ENCODE data around the gene BACE1. TPM values are rescaled to one million over a fixed set of nuclear protein-coding genes. Genes with fewer than 3 reads are reported as not detected.

Gene BACE1
- total RNA-seq, 1 donor from 2014 or later: 0.13 TPM

DNA sequence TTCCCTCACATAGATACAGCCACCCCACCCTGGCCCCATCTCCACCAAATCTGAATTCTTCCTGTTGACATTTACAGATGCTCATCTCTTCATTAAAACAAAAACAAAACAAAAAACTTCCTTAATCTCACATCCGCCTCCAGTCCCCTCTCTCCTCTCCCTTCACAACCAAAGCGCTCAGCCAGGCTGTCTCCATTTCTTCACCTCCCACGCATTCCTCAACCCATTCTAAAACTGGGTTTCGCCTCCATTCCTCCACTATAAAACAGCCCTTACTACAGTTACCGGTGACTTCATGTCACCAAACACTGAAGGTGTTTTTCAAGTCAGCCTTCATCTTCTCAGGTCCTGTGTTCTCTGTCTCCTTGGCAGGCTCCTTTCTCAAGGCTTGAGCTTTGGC lies 15.3 kb downstream of the BACE1 start:
- intact Hi-C loops (cut with micrococcal nuclease): no loop called here
- peaks cover 4% of the 10 kb centered on the region for H3K27me3 Mint-ChIP-seq (ENCODE audit: insufficient read depth)
- peaks cover 6% of the 10 kb centered on the region for H3K4me1 Mint-ChIP-seq (ENCODE audit: low read depth)
- DNase-seq (ENCODE audit: low spot score): no peak
- H3K4me3 Mint-ChIP-seq: no peak overlapping the region
- peak overlapping the region; percentile 36 for H3K27ac Mint-ChIP-seq
- H3K36me3 Mint-ChIP-seq (ENCODE audit: low read depth): no peaks in the 10 kb centered on the region
- H3K9me3 Mint-ChIP-seq: no peaks in the 10 kb centered on the region

DNA sequence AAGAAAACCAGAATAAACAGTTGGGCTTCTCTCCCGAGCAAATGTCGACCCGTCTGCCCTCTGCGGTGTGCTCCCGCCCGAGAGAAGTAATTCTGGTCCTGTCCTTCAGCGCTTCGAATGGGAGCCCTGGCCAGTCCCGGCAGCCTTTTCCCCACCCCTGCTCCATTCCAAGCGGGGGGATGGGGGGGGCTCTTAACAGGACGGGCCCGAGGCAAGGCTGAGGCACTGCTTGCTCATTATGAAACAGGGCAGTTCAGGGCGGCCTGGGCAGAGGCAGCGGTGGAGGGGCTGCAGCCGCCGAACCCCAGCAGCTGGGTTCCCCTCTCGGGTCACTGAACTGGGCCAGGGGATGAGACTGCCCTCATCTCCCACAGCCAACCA lies 15.8 kb downstream of the BACE1 start:
- Mint-ChIP-seq H3K36me3 (ENCODE audit: low read depth) (no peaks in the 10 kb centered on the region), H3K27ac (no peak overlapping the region), H3K4me1 (ENCODE audit: low read depth) (peaks cover 6% of the 10 kb centered on the region), H3K9me3 (no peaks in the 10 kb centered on the region), H3K27me3 (ENCODE audit: insufficient read depth) (peaks cover 2% of the 10 kb centered on the region), H3K4me3 (no peak overlapping the region)
- intact Hi-C loops (cut with micrococcal nuclease): no loop called here
- no peak for DNase-seq (ENCODE audit: low spot score)

DNA sequence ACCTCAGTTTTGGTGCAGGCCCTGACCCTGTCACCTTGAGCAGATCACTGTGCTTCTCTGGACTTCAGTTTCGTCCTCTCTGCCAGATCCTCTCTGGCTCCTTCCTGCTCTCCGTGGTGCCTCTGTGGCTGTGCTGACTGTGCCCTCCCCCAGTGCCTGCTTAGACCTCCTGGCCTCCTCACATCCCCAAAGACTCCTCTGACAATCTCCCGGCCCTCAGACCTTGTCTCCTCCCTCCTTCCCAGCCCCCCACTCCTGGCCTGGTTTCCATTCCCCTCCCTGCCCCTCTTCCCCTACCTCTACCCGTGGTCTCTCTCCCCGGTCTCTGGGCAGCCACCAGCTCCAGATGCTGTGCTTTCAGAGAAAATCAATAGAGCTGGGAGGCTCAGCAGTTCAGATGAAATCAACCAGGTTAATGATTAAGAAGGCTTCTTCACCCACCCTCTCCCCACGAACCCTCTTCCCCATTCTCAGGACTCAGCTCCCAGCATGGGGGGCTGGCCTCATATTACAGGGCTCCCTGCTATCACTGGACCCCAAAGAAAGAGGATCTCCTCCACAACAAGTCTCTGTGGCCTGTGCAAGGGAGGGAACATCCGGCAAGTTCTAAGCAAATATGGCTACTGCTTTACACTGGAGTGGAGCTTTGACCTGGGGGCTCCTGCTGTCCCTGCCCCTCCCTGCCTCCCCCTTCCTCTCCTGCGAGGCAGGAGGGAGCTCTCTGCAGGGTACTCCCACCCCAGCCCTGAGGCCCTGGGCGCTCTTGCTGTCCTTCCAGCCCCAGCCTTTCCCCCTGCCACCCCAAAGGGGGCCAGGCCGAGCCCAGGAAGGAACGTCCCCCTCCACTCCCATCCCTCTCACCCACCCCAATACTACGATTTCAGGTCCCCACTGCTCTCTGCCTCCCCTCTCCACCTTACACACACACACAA lies 16.4 kb downstream of the BACE1 start:
- Mint-ChIP-seq H3K36me3 (ENCODE audit: low read depth) (no peaks in the 10 kb centered on the region), H3K4me3 (no peak overlapping the region), H3K9me3 (no peaks in the 10 kb centered on the region), H3K27me3 (ENCODE audit: insufficient read depth) (peaks cover 2% of the 10 kb centered on the region), H3K4me1 (ENCODE audit: low read depth) (peaks cover 6% of the 10 kb centered on the region), H3K27ac (no peak overlapping the region)
- intact Hi-C loops (cut with micrococcal nuclease): no loop called here
- DNase-seq (ENCODE audit: low spot score): no peak

DNA sequence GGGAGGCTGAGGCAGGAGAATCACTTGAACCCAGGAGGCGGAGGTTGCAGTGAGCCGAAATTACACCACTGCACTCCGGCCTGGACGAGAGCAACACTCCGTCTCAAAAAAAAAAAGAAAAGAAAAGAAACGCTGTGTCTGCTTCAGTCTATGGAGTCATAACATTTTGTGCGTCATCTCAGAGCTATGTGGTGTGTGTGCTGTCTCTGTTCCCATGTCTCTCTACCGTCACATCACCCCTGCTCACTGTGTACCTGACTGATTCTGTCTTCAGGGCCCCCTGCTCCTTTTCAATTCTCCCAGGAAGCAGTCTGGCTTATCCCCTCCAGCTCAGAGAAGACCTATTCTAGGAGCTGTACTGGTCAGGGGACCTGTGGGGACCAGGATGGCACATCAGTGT lies 17.9 kb downstream of the BACE1 start:
- intact Hi-C loops (cut with micrococcal nuclease): no loop called here
- no peaks in the 10 kb centered on the region for H3K9me3 Mint-ChIP-seq

DNA sequence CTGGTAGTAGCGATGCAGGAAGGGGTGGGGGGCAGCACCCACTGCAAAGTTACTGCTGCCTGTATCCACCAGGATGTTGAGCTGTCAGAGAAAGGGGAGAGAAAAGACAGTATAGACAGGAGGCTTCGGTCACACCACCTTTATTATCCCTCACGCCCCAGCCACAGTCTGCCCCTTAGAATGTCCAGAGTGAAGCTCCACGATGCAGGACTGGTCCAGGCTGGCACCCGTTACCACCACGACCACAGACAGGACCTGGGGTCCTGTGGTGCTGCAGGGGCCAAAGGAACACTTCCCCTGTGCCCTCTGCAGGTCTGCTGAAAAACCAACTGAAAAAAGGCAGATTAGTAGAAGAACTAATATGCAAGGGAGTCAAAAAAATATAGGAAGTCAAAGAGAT lies 19.2 kb downstream of the BACE1 start:
- Mint-ChIP-seq H3K27ac (no peak overlapping the region), H3K36me3 (ENCODE audit: low read depth) (no peaks in the 10 kb centered on the region), H3K9me3 (no peaks in the 10 kb centered on the region), H3K4me3 (no peak overlapping the region), H3K4me1 (ENCODE audit: low read depth) (peaks cover 6% of the 10 kb centered on the region), H3K27me3 (ENCODE audit: insufficient read depth) (peaks cover 2% of the 10 kb centered on the region)
- intact Hi-C loops (cut with micrococcal nuclease): no loop called here
- DNase-seq (ENCODE audit: low spot score): no peak

More for the DNA sequence above, 17.9 kb downstream of the BACE1 start:
- Mint-ChIP-seq H3K4me1 (ENCODE audit: low read depth) (peaks cover 6% of the 10 kb centered on the region), H3K27me3 (ENCODE audit: insufficient read depth) (peaks cover 2% of the 10 kb centered on the region), H3K36me3 (ENCODE audit: low read depth) (no peaks in the 10 kb centered on the region), H3K4me3 (no peak overlapping the region), H3K27ac (no peak overlapping the region)
- no peak for DNase-seq (ENCODE audit: low spot score)

DNA sequence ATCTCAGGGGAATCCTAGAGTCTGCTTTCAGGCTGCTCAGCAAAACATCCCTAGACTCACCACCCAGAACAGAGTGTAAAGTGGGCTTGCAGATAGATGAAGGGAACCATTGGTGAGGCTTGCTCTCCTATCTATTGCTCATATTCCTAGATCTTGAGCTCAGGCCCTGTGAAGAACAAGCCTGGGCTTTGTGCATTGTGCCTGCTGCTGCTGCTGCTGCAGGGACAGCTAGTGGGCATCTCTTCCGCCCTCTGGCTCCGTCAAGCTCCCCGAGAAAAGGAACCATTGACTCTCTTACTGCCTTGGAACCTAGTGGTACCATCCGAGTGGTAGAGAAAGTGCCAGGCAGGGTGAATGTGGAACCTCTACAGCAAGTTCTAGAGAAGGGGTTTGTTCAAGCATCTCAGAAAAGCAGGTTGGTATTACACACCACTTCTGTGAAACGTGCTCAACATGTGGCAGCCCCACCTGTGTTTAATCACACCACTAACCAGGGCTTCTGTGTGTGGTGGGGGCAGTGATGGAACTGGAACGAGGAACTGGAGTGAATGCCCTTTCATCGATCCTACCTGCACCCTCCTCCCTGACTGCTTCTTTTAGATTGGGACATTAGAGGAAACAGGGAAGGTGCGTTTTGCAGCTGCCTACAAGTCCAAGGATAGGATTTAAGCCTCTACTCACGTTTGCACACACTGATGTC lies 20.5 kb downstream of the BACE1 start:
- Mint-ChIP-seq H3K27me3 (ENCODE audit: insufficient read depth) (no peaks in the 10 kb centered on the region), H3K27ac (no peak overlapping the region), H3K4me1 (ENCODE audit: low read depth) (peaks cover under 1% of the 10 kb centered on the region), H3K9me3 (no peaks in the 10 kb centered on the region), H3K36me3 (ENCODE audit: low read depth) (no peaks in the 10 kb centered on the region), H3K4me3 (no peak overlapping the region)
- no peak for DNase-seq (ENCODE audit: low spot score)
- intact Hi-C loops (cut with micrococcal nuclease): no loop called here

DNA sequence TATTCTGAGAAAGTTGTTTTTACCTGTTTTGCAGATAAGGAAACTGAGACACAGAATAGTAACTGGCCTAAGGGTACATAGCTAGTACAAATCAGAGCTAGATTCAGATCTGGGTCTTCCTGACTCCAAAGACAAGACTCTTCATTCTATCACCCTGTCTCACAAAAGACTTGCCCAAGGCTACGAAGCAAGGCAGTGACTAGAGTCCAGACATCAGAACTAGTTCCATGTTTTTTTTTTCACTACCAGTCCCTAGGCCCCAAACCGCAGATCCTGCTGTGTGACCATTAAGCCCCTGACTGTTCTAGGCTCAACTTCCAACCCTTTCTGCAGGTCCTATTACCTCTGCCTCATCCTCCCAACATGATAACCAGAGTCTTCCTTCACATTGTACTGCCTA lies 23.4 kb downstream of the BACE1 start:
- H3K9me3 Mint-ChIP-seq: no peaks in the 10 kb centered on the region
- H3K4me3 Mint-ChIP-seq: no peak overlapping the region
- no peak for DNase-seq (ENCODE audit: low spot score)
- intact Hi-C loops (cut with micrococcal nuclease): no loop called here
- no peaks in the 10 kb centered on the region for H3K27me3 Mint-ChIP-seq (ENCODE audit: insufficient read depth)
- H3K4me1 Mint-ChIP-seq (ENCODE audit: low read depth): no peaks in the 10 kb centered on the region
- H3K36me3 Mint-ChIP-seq (ENCODE audit: low read depth): no peaks in the 10 kb centered on the region
- no peak overlapping the region for H3K27ac Mint-ChIP-seq

DNA sequence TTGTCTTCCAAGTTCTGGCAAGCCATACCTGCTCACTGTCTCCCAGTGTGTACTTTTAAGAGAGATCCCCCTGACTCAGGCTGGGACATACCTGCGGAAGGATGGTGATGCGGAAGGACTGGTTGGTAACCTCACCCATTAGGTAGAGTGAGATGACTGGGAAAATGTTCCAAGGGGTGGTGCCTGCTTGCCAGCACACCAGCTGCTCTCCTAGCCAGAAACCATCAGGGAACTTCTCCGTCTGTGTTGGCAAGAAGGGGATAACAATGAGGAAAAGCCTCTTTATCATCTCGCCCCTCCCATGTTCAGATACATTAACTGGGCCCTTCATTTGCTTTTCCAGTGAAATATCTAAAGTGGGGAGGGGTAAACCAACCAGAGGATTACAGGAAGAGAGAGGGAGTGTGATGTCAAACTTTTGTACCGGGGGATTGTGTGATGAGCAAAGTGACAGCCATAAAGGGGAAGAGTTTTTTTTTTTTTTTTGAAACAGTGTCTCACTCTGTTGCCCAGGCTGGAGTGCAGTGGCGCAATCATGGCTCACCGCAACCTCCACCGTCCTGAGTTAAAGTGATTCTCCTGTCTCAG lies 25.2 kb downstream of the BACE1 start, which contains the start of gene BACE1-AS:
BACE1-AS (plus strand) TSS at position 538 of the 588 bp plus-strand sequence.
- no peaks in the 10 kb centered on the region for H3K4me1 Mint-ChIP-seq (ENCODE audit: low read depth)
- no peaks in the 10 kb centered on the region for H3K27me3 Mint-ChIP-seq (ENCODE audit: insufficient read depth)
- H3K4me3 Mint-ChIP-seq: no peak within 1 kb of the TSS
- H3K36me3 Mint-ChIP-seq (ENCODE audit: low read depth): peaks cover 3% of the 10 kb centered on the region
- H3K27ac Mint-ChIP-seq: no peak within 1 kb of the TSS
- DNase-seq (ENCODE audit: low spot score): no peak
- H3K9me3 Mint-ChIP-seq: no peaks in the 10 kb centered on the region
- intact Hi-C loops (cut with micrococcal nuclease): no loop called here

DNA sequence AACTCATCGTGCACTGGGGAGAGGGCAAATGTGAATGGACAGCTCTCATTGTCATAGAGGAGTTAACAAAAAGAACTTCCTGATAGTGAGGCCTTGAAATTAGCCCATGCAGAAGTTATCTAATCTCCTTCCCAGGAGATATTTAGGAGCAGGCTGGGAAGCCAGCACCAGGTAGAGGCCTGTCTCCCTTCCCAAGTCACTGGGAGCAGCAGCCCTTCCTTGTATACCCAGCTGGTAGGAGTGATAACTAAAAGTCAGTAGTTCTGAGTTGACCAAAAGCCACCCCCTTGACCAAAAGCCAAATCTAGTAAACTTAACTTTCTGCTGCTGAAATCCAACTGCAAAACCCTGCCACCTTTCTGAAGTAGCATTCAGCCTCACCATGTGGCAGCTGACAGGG lies 26.3 kb downstream of the BACE1 start:
- no peaks in the 10 kb centered on the region for H3K9me3 Mint-ChIP-seq
- H3K4me1 Mint-ChIP-seq (ENCODE audit: low read depth): no peaks in the 10 kb centered on the region
- intact Hi-C loops (cut with micrococcal nuclease): no loop called here

DNA sequence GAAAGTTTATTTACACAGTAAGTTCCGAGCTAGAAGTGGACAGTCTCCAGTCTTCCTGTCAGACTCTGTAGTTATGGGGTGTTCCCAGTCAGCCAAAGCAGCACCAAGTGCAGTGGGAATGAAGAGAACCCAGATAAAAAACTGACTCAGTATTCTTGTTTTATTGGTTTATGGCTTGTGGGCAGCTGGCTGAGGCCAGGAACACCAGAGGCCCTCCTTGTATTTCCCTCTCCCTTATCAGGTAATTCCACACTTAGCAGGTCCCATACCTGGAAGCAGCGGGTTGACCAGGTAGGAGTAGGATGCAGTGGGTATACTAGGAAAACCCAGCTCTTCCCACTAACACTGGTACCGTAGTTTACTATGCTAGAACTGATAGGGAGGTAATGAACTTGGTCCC lies 28.4 kb downstream of the BACE1 start:
- peaks cover 6% of the 10 kb centered on the region for H3K36me3 Mint-ChIP-seq (ENCODE audit: low read depth)
- no peak for DNase-seq (ENCODE audit: low spot score)
- no peaks in the 10 kb centered on the region for H3K9me3 Mint-ChIP-seq
- no peaks in the 10 kb centered on the region for H3K4me1 Mint-ChIP-seq (ENCODE audit: low read depth)
- H3K27me3 Mint-ChIP-seq (ENCODE audit: insufficient read depth): no peaks in the 10 kb centered on the region
- H3K27ac Mint-ChIP-seq: no peak overlapping the region
- intact Hi-C loops (cut with micrococcal nuclease): no loop called here
- H3K4me3 Mint-ChIP-seq: no peak overlapping the region

More for the DNA sequence above, 26.3 kb downstream of the BACE1 start:
- Mint-ChIP-seq H3K27me3 (ENCODE audit: insufficient read depth) (no peaks in the 10 kb centered on the region), H3K4me3 (no peak overlapping the region), H3K36me3 (ENCODE audit: low read depth) (peaks cover 6% of the 10 kb centered on the region), H3K27ac (no peak overlapping the region)
- no peak for DNase-seq (ENCODE audit: low spot score)

DNA sequence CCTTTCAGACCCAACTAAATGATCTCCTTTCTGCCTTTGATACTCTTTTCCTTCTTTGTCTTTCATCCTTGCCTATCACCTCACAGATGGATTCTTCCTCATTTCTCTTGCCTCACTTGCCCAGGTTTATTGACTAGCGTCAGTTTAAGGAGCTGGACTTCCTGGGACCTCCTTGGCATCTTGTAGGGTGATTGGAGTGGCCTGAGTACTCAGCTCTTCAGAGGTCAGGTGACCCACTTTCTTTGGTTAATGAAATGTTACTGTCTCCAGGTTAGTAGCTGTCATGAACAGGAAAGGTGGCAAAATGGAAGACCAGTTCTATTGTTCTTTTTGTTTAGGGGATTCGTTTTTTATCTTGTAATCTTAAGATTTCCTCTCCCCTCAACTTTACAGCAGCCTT lies 29.5 kb downstream of the BACE1 start:
- DNase-seq (ENCODE audit: low spot score): no peak
- Mint-ChIP-seq H3K4me3 (no peak overlapping the region), H3K36me3 (ENCODE audit: low read depth) (peaks cover 12% of the 10 kb centered on the region), H3K4me1 (ENCODE audit: low read depth) (no peaks in the 10 kb centered on the region), H3K27ac (no peak overlapping the region), H3K27me3 (ENCODE audit: insufficient read depth) (no peaks in the 10 kb centered on the region), H3K9me3 (no peaks in the 10 kb centered on the region)
- intact Hi-C loops (cut with micrococcal nuclease): no loop called here

DNA sequence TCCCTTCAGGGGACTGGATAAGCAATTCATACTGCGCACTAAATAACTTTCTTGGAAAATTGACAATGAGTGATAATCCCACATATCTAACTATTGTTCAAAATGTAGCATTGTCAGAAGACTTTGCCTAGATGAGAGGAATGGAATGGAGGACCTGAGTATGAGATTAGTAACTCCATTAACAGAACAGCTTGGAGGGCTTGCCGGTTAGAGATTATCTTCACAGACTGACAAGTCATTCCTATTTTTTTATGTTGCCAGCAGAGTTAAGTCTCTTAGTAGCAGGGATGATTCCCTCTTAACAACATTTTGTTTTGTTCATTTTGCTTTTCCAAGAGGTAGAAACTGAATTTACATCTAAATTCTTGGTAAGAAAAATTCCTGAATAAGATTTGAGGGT lies 32.0 kb downstream of the BACE1 start:
- no peak for DNase-seq (ENCODE audit: low spot score)
- Mint-ChIP-seq H3K27ac (no peak overlapping the region), H3K9me3 (no peaks in the 10 kb centered on the region), H3K4me1 (ENCODE audit: low read depth) (peaks cover 11% of the 10 kb centered on the region), H3K27me3 (ENCODE audit: insufficient read depth) (no peaks in the 10 kb centered on the region), H3K4me3 (no peak overlapping the region), H3K36me3 (ENCODE audit: low read depth) (peaks cover 12% of the 10 kb centered on the region)
- intact Hi-C loops (cut with micrococcal nuclease): no loop called here

DNA sequence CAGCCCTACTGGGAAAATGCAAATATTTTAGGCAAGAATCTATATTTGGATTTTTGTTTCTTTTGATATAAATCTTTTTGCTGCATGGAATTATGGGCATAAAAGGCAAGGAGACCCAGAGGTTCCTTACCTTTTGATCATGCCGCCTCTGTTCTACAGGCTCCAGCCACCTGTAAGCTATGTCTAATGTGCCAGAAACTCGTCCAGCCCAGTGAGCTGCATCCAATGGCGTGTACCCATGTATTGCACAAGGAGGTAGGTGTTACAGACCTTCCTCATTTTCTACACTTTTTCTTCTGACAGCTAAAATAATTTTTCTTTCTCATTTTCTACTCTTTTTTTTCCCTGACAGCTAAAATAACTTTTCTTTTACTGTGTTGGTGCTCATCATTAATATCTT lies 33.1 kb downstream of the BACE1 start:
- no peaks in the 10 kb centered on the region for H3K9me3 Mint-ChIP-seq
- no peak overlapping the region for H3K27ac Mint-ChIP-seq
- H3K27me3 Mint-ChIP-seq (ENCODE audit: insufficient read depth): no peaks in the 10 kb centered on the region
- DNase-seq (ENCODE audit: low spot score): no peak
- peaks cover 12% of the 10 kb centered on the region for H3K36me3 Mint-ChIP-seq (ENCODE audit: low read depth)
- no peak overlapping the region for H3K4me3 Mint-ChIP-seq
- intact Hi-C loops (cut with micrococcal nuclease): no loop called here
- peaks cover 11% of the 10 kb centered on the region for H3K4me1 Mint-ChIP-seq (ENCODE audit: low read depth)
